Heart left ventricle (tissue), 16 donors: Measurements from ENCODE around the gene COL27A1. TPM values are rescaled to one million over a fixed set of nuclear protein-coding genes. Genes with fewer than 3 reads are reported as not detected.

Experiments used
- ATAC-seq, 4 donors: fragments of 200-7000 bp; cut with Tn5 transposase; one replicate each; pipeline ENCODE4 v1.9.1; 2020 to 2022; ENCODE audit warnings: moderate library complexity in 4 of 4, mild to moderate bottlenecking in 3 of 4, moderate number of reproducible peaks in 1 of 4
- DNase-seq, 5 donors: peaks; one replicate each; pipeline ENCODE4 v3.0.0-alpha.2; 2020
- H3K27ac ChIP-seq, 12 donors: fragments of 200-600 bp; sonication (generic) in 4 of 12; one replicate each; pipeline versions ENCODE4 v1.5.0 to v1.8.0; 2016 to 2022; ENCODE audit warnings: mild to moderate bottlenecking in 2 of 12
- H3K27me3 ChIP-seq, 9 donors: fragments of 200-600 bp; sonication (generic) in 2 of 9; one replicate each; pipeline versions ENCODE4 v1.5.1 to v1.8.0; 2016 to 2022; ENCODE audit warnings: mild to moderate bottlenecking in 3 of 9
- H3K36me3 ChIP-seq, 9 donors: fragments of 200-600 bp; sonication (generic) in 2 of 9; one replicate each; pipeline versions ENCODE4 v1.5.0 to v1.8.0; 2018 to 2022; ENCODE audit warnings: mild to moderate bottlenecking in 2 of 9
- H3K4me1 ChIP-seq, 12 donors: fragments of 200-600 bp; sonication (generic) in 4 of 12; one replicate each; pipeline versions ENCODE4 v1.5.0 to v1.8.0; 2016 to 2022; ENCODE audit warnings: mild to moderate bottlenecking in 3 of 12
- H3K4me3 ChIP-seq, 12 donors: fragments of 200-600 bp; sonication (generic) in 4 of 12; one replicate each; pipeline versions ENCODE4 v1.5.0 to v1.8.0; 2017 to 2022; ENCODE audit warnings: mild to moderate bottlenecking in 9 of 12, moderate library complexity in 4 of 12
- H3K9me3 ChIP-seq, 12 donors: fragments of 200-600 bp; sonication (generic) in 4 of 12; one replicate each; pipeline versions ENCODE4 v1.5.0 to v1.8.0; 2016 to 2022; ENCODE audit warnings: mild to moderate bottlenecking in 1 of 12
- CTCF ChIP-seq, 12 donors: fragments of 200-600 bp; sonication (generic) in 4 of 12; IDR thresholded peaks; one replicate each; pipeline versions ENCODE4 v1.5.0 to v1.8.0; 2018 to 2022; ENCODE audit warnings: antibody characterized with exemption in 12 of 12, mild to moderate bottlenecking in 5 of 12
- POLR2A ChIP-seq, 2 donors: fragments of 450-650 bp; IDR thresholded peaks; one replicate each; pipeline ENCODE4 v1.6.1; 2017; ENCODE audit warnings: antibody characterized with exemption in 2 of 2, mild to moderate bottlenecking in 2 of 2, moderate library complexity in 2 of 2
- WGBS, 4 donors: extraction: QIAGEN DNeasy Blood & Tissue Kit in 2 of 4; methylation state at CpG; one replicate each; pipeline versions ENCODE4 v1.1.5 to v1.1.7; 2013 to 2018; 5-methylcytosine and 5-hydroxymethylcytosine counted together
- intact Hi-C, 10 donors: fragments of 100-400 bp; cut with DNase I; formaldehyde crosslinking; loops; one replicate each; pipeline versions ENCODE4 v1.11.1 to v1.14.2; 2022
- polyA plus RNA-seq, 2 donors: library from polyadenylated mRNA; stranded (reverse); fragments of 200-250 nt; gene quantifications; one replicate each; pipeline ENCODE4 v1.2.3, GENCODE V29; 2013
- total RNA-seq, 9 donors: library from RNA; depleted of rRNA in 2 of 9; stranded (reverse); fragments of >200 nt in 2 of 9; fragmentation: NEBNext Ultra II Directional in 3 of 9; extraction: Animal tissue kit (Norgen Biotek cat#: 25700) in 3 of 9; gene quantifications; one replicate each; pipeline versions ENCODE4 v1.1.0 to v1.2.4, GENCODE V29; 2016 to 2023
- donor health status: ischemic (EF 13 %, LVEDD 7.1; RV severe dilation, severe dysfunction).
- donor health status: healthy with polysubstance abuse.
- donor health status: DM: no; HTN: yes; CAD: no.
- donor health status: DM: no; HTN: no; CAD: no.
- donor health status: ischemic (EF 25% LVEDD 6.9; RV normal size, moderate dysfunction).
- donor health status: ischemic (EF 25% LVEDD 5.7; RV mildly dilated, moderate dysfunction).
- donor health status: healthy.
- donor health status: DM: yes; HTN: yes; CAD: no.
- donor health status: ischemic (EF 35%, LVEDD 5.7; RV mildly dilated, moderate dysfunction).
- donor health status: nonischemic (EF 11% LVEDD 7.7; RV severe dilation, severe dysfunction).
- donor health status: DM: yes; HTN: yes; CAD: no.
- donor health status: PGD.
- donor health status: ischemic (EF 29% LVEDD 5.4; RV normal size, mild dysfunction).
- donor health status: nonischemic (EF 23%, LVEDD 6.1; RV moderate dilation, normal function).

Gene COL27A1
- total and polyA plus RNA-seq, 11 donors = 2.3 to 14.2 (median 5.2) TPM

GRCh38 chr9:114149765-114150340 lies 5.5 kb upstream of the COL27A1 start:
- H3K27me3 ChIP-seq = peaks cover 0 to 29% (median 13%) of the 10 kb centered on the region in 9 donors

GRCh38 chr9:114150608-114151007 lies 4.7 kb upstream of the COL27A1 start:
- no peaks in the 10 kb centered on the region for H3K36me3 ChIP-seq
- DNase-seq = no peak
- no peak overlapping the region for H3K4me3 ChIP-seq
- no peaks in the 10 kb centered on the region for H3K9me3 ChIP-seq
- ATAC-seq = no peak
- intact Hi-C loops = loop anchor here in 7 of 10 donors (5.0 to 10.0 kb wide), 8 partner anchors 38 to 142 kb away; no protein-coding TSS in a partner anchor
- TF ChIP-seq CTCF (IDR thresholded peaks at IDR 0.05) (no peak), POLR2A (IDR thresholded peaks at IDR 0.05) (no peak)
- 78 to 85% (median 80%) methylated on average over 8 of the region's 8 CpGs for WGBS, 4 donors
- peaks cover 0 to 34% (median 14%) of the 10 kb centered on the region in 9 donors for H3K27me3 ChIP-seq
- H3K27ac ChIP-seq = peak overlapping the region in 1 of 12 donors; percentile 9
- H3K4me1 ChIP-seq = peaks cover 0 to 37% (median 13%) of the 10 kb centered on the region in 12 donors

More at GRCh38 chr9:114149765-114150340, 5.5 kb upstream of the COL27A1 start:
- Histone ChIP-seq H3K4me3 (no peak overlapping the region), H3K9me3 (no peaks in the 10 kb centered on the region), H3K4me1 (peaks cover 0 to 30% (median 10%) of the 10 kb centered on the region in 12 donors), H3K36me3 (no peaks in the 10 kb centered on the region), H3K27ac (peak overlapping the region in 1 of 12 donors; percentile 9)
- DNase-seq (peak in 1 of 5 donors; percentile 62), ATAC-seq (peak in 3 of 4 donors; percentile 16 to 56 (median 50))
- WGBS, 4 donors = 71 to 88% (median 73%) methylated on average over 4 of the region's 4 CpGs
- intact Hi-C loops = loop anchor here in 7 of 10 donors (5.0 to 10.0 kb wide), 8 partner anchors 38 to 142 kb away; no protein-coding TSS in a partner anchor
- TF ChIP-seq POLR2A (IDR thresholded peaks at IDR 0.05) = no peak
- TF ChIP-seq CTCF (IDR thresholded peaks at IDR 0.05) = no peak

- intact Hi-C loops = loop anchor here in 7 of 10 donors (5.0 to 10.0 kb wide), 8 partner anchors 39 to 141 kb away; no protein-coding TSS in a partner anchor
- Histone ChIP-seq H3K9me3 (no peaks in the 10 kb centered on the region), H3K27me3 (peaks cover 0 to 42% (median 17%) of the 10 kb centered on the region in 9 donors), H3K27ac (no peak overlapping the region), H3K36me3 (no peaks in the 10 kb centered on the region), H3K4me3 (no peak overlapping the region), H3K4me1 (peaks cover 0 to 45% (median 14%) of the 10 kb centered on the region in 12 donors)
- TF ChIP-seq CTCF (IDR thresholded peaks at IDR 0.05) (no peak), POLR2A (IDR thresholded peaks at IDR 0.05) (no peak)
- ATAC-seq (no peak), DNase-seq (no peak)
- WGBS, 4 donors = 37 to 61% (median 54%) methylated on average over 5 of the region's 5 CpGs
Measured at GRCh38 chr9:114151426-114151956, 3.8 kb upstream of the COL27A1 start.
